AG04450 (cell line): ENCODE measurements around the gene MIDN. TPM values are rescaled to one million over a fixed set of nuclear protein-coding genes. Genes with fewer than 3 reads are reported as not detected.
A peak's percentile ranks its signal among the peaks of the same experiment; 100 is the strongest.

ENCODE experiments used
- CTCF ChIA-PET: fragments of 300-600, 350-600 bp; formaldehyde crosslinking; extraction: SDS; loops from one replicate; lab custom pipeline; 2022; ENCODE audit warnings: antibody characterized with exemption, inconsistent platforms; lab: Charles Lee
- POLR2A ChIA-PET: fragments of 350-600 bp; formaldehyde crosslinking; extraction: SDS; loops from one replicate; lab custom pipeline; 2021; ENCODE audit warnings: antibody characterized with exemption, inconsistent platforms; lab: Yijun Ruan, JAX
- DNase-seq: peaks from one replicate; pipeline ENCODE4 v3.0.0-alpha.2; 2011; ENCODE audit warnings: low read depth, low spot score
- H3K27ac ChIP-seq: one replicate; pipeline ENCODE4 v1.5.1; 2012; ENCODE audit warnings: low read depth, low read length, control low read depth
- H3K27me3 ChIP-seq: one replicate; pipeline ENCODE4 v1.6.0; 2012; ENCODE audit warnings: low read length; ENCODE audit not compliant: control insufficient read depth, insufficient read depth
- H3K4me3 ChIP-seq: 2 replicates; pipeline ENCODE4 v1.5.1; 2011; ENCODE audit warnings: mild to moderate bottlenecking, low read depth, low read length, control low read depth
- H3K9me3 ChIP-seq: 2 replicates; pipeline ENCODE4 v1.5.1; 2012; ENCODE audit warnings: low read length; ENCODE audit not compliant: control insufficient read depth, insufficient read depth
- CTCF ChIP-seq: IDR thresholded peaks from 2 replicates; pipeline ENCODE4 v1.5.1; 2011; ENCODE audit warnings: low read depth, low read length, control low read depth, inconsistent platforms
- polyA plus RNA-seq: library from polyadenylated mRNA; depleted of rRNA; stranded (reverse); fragments of >200 nt; gene quantifications from 2 replicates; pipeline ENCODE4 v1.2.3, GENCODE V29; 2011

MIDN gene
- polyA plus RNA-seq, 1 experiment: 6.6 TPM

- H3K27me3 ChIP-seq: no peaks in the 10 kb centered on the region
- no peaks in the 10 kb centered on the region; the same call in 1 of the 2 replicates for H3K9me3 ChIP-seq
- CTCF ChIA-PET: interaction anchor here (1.4 kb wide), 1 partner anchor 15 kb away, joined by 3 read pairs; no protein-coding TSS in a partner anchor
- POLR2A ChIA-PET: interaction anchor here (0.6 to 2.9 kb wide), 4 partner anchors 10 to 105 kb away, joined by 3 to 34 read pairs (median 4); partner anchors contain the start of gene CIRBP
- peak overlapping the region; percentile 77 for H3K27ac ChIP-seq
- no peak for TF ChIP-seq CTCF
- no peak overlapping the region for H3K4me3 ChIP-seq
- DNase-seq: no peak
Measured at GRCh38 chr19:1259206-1259875, 11.0 kb downstream of the MIDN start.

DNA sequence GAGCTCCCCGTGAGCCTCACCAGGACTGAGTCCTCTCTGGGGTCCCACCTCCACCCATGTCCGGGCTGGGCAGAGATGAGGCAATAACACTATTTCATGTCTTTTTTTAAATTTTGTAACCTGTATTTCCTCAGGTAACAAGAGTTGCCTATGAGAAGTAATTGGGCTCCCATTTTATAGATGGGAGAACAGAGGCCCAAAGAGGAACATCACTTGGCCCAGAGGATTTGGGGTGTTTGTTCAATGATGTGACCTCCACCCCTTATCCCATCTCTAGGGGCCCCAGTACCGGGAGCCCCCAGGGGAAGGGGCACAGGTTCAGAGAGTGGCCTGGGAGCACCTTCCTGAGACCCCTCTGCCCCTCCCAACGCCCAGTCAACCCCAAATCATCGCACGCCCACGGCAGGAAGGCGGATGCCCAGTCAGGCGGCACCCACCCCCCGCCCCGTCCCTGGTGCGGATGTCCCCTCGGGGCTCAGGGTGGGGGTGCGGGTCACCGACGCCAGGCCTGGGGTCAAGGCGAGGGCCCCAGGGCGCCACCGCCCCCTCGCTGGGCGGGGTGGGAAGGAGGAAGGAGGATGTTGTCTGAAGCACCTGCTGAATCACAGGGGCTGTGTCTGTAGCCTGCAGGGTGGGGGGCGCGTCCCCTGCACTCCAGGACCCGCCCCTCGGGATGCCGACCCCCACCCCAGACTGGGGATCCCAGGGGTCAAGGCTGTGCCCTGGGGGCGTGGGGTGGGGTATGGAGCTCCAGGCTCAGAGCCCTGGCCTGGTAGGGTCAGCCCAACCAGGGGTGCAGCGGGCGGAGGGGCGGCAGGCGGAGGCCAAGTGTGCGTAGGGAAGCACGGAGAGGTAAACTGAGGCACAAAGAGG, 11.7 kb downstream of the MIDN start:
- Histone ChIP-seq H3K27ac (peak overlapping the region; percentile 77), H3K9me3 (no peaks in the 10 kb centered on the region; the same call in 1 of the 2 replicates), H3K27me3 (no peaks in the 10 kb centered on the region), H3K4me3 (peak overlapping the region; percentile 36; the same call in 1 of the 2 replicates)
- TF ChIP-seq CTCF: no peak
- CTCF ChIA-PET: no interaction called here
- DNase-seq: no peak
- POLR2A ChIA-PET: interaction anchor here (0.6 to 2.9 kb wide), 4 partner anchors 9 to 106 kb away, joined by 3 to 34 read pairs (median 5); partner anchors contain the start of genes CIRBP and FAM174C

- Histone ChIP-seq H3K27me3 (no peaks in the 10 kb centered on the region), H3K4me3 (peak overlapping the region; percentile 66), H3K9me3 (no peaks in the 10 kb centered on the region; the same call in 1 of the 2 replicates), H3K27ac (peak overlapping the region; percentile 77)
- POLR2A ChIA-PET: interaction anchor here (1.2 to 2.9 kb wide), 4 partner anchors 8 to 20 kb away, joined by 3 to 34 read pairs (median 6); partner anchors contain the start of genes ATP5F1D, CIRBP and FAM174C
- CTCF ChIA-PET: no interaction called here
- DNase-seq: peak; percentile 93
- no peak for TF ChIP-seq CTCF
Measured at GRCh38 chr19:1260749-1261537, 12.6 kb downstream of the MIDN start.

DNA sequence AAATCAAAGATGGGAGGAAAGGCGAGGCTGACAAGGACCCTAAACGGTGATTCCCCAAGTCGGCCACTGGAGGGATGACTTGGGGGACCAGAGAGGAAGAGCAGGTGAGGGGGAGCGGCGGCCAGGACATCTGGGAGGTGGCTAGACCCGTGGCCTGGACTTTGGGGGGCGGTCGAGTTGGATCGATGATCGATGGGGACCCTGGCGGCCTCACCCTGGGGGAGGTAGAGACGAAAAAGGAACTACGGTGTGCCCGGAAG, 13.1 kb downstream of the MIDN start:
- H3K9me3 ChIP-seq: no peaks in the 10 kb centered on the region; the same call in 1 of the 2 replicates
- H3K27me3 ChIP-seq: no peaks in the 10 kb centered on the region
- POLR2A ChIA-PET: interaction anchor here (0.6 to 2.9 kb wide), 5 partner anchors 8 to 20 kb away, joined by 3 to 34 read pairs (median 5); partner anchors contain the start of genes ATP5F1D, CIRBP and FAM174C
- CTCF ChIA-PET: no interaction called here
- no peak for DNase-seq
- TF ChIP-seq CTCF: peak; percentile 18; the same call in 1 of the 2 replicates
- H3K27ac ChIP-seq: peak overlapping the region; percentile 70
- peak overlapping the region; percentile 66 for H3K4me3 ChIP-seq
